ENCODE results near the gene TRIM71.

- TF ChIP-seq POLR2A (IDR thresholded peaks at IDR 0.05) (no peak), CTCF (IDR thresholded peaks at IDR 0.05) (no peak)
Observed at GRCh38 chr3:32849046-32849445, 31.2 kb downstream of the TRIM71 start.

All from Peyer's patch (tissue), 4 donors.